HTERT RPE-1 (cell line): ENCODE results near the gene ZNF862.

Experiments
- in situ Hi-C: fragments of 300-500 bp; cut with MboI; formaldehyde crosslinking; loops from 4 replicates; pipeline ENCODE4 v1.14.3; 2020; ENCODE audit warnings: low sequenced_read_pairs

The ZNF862 gene

DNA sequence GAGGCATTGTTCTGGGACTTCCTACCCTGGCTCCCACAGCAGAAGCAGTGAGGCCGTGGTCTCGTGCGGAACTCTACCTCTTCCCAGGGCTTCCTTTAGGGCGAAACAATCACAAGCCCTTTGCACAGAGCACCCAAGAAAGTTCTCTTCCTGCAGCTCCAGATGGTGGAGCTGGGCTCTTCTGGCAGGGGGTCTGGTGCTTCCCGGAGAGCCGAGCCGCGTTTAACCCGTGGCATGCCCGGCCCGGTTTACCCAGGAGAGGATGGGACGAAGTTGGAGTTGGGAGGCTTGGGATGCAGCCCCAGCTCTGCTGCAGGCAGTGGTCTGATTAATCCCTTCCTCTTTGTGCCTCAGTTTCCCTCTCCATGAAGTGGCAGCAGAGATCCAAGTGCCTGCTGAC lies 26.6 kb downstream of the ZNF862 start:
- in situ Hi-C loops = no loop called here

DNA sequence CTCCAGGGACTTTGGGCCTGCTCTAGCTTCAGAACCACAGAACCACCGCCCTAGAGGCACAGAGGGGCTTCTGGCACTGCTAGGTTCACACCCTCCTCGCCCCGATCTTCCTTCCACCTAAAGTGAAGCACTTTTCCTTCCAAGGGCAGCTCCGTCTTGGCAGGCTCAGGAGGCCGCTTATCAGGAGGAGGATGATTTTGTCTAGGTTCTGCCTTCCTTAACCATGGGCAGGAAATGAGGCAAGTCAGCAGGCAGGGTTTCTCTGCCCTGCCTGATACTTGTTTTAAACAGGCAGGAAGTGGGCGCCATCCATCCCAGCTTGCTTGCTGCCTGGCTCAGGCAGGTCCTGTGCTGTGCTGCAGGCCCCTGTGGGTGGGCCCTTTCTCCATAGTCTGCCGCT lies 27.3 kb downstream of the ZNF862 start:
- in situ Hi-C loops = no loop called here

DNA sequence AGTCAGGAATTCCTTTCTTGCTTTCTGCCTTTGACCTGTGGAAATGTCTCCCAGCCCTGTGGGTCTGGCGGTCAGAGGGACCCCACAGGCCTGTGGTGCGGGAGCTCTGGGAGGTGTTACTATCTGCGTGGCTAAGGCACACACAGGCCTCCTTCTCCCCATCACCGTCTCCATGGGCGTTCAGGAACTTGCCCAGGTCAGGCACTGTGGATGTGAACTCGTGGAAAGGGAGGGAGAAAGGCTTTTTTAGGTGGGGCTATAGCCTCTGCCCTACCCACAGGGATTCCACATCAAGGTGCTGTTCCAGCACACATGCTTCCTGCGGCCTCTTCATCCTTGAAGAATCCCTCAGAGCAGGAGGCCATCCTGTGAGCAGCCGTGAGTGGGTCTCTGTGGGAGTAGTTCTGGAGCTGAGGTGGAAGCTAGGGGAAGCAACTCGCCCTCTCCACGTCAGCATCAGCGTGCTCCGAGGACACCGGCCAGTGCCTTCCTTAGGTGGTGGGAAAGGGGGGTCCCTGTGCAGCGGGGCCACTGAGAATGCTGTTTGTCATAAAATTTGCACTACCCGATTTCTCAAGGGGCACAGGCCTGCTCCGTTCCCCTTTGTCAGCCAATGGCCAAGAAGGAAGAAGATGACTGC lies 28.1 kb downstream of the ZNF862 start:
- in situ Hi-C loops = no loop called here

DNA sequence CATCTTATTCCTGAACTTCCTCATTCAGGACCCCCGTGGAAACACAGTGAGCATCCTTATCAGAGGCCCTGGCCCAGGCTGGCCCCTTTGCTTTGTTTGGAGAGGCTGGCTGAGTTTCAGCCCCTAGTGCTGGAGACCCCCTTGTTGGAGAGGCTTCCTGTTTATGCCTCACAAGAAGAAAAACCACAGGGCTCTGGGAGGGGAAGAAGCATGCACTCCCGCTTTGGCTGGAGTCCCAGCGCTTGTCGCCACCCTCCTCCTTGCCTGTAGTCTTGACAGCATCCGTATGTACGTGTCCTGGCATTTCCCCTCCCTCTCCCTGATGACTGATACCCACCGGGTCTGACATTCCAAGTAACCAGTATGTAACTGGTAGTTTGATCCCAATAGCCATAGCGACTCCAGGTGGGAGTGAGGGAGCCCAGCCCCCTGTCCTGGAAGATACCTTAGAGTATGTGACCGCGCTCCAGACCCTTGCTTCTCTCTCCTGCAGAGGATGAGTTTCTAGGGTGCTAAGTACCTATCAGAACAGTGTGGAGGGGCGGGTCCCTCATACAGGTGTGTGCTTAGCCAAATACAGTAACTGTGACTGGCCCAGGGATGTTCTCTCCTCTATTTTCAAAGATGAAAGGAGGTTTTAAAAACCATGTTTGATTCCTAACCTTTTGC lies 28.7 kb downstream of the ZNF862 start:
- in situ Hi-C loops = no loop called here

DNA sequence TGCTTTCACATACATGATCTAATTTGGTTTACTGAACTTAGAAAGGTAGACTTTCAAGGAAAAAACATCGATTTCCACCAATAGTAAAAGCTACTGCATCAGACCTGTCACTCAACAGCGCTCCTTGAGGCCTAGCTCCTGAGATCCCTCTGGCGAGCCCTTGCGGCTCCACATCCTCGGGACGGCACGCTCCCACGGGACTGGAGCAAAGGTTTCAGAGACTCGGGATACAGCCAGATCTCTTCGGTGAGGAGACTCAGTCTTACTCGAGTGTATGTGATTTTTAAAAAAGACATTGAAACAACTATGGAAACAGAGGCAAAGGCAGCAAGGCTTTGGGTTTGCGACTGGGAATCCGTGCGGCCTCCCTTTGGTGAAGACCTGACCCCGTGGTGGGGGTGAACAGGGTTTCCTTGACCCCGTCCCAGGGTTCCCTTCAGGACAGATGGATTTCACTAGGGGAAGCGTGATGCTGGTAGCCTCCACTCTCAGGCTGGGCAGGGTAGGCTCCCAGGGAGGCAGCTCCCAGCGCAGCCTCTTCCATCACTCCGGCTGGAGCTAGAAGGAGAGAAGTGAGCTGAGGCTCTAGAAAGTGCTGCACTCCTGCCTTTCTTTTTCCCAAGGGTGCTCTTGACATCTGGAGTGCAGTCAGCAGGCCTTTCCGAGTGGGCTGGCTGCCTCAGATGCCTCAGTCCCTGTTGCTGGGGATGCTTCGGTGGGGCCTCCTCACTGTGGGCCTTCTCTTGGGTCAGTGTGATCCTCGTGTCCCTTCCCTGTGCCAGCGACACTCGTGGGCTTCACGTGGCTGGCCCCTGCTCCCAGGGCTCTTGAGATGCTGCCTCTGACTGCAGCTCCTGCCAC lies 29.8 kb downstream of the ZNF862 start:
- in situ Hi-C loops = no loop called here

DNA sequence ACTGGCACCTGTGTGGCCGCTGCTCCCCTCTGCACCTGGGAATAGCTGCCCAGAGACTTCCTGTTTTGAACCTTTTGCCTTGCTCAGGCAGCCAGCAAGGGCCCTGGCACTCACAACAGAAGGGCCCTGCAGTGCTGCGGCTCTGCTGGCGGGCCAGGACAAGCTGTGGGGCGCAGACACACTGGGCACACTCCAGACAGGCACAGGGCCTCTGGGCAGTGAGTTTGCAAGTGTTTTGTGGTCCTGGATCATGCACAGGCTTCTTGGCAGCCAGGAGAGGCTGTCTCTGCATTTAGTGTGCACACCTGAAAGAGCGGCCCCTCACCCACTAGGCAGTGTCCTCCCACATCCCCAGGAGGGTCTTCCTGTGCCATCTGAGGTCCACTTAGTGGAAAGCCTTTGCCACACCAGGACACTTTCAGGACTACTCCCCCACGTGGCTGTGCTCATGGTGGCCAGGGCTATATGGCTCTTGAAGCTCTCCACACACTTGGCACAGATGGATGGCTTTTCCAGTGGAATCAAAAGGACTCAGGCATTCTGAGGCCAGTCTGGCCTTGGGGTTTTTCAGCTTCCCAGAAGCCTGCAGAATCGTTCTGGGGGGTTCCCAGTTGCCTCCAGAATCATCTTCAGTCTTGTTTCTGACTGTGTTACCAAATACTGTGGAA lies 30.6 kb downstream of the ZNF862 start:
- in situ Hi-C loops = no loop called here

DNA sequence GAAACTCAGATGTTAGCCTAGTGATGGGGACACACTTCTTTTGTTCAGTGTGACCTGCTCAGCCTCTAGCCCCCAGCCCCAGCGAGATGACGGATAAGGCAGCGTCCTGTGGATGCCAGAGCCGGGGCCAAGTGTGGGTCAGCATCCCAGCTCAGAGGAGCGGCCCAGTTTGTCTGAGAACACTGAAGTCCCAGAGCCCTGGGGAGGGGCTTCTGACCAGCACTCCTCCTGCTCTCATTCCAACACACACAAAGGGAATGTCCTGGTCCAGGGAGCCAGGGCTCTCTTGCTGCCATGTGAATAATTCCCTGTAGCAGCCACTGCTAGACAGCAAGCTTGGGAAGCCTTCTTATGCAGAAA lies 31.1 kb downstream of the ZNF862 start:
- in situ Hi-C loops = no loop called here

DNA sequence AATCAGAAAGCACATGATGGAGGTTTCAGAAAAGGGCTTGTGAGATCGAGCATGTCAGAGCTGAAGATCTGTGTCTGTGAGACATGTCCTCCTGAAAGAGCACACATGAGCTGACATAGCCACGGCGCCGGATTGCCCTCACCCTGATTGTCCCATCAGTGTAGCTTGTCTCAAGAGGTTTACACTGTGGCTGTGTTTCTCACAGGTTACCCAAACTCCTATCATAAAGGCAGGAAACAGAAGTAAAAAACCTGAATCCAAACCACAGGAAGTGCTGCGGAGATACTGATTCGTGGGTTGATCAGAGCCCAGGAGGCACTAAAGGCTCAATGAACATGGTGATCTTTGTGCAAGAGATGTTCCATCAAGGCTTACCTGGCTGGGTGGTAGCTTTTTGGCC lies 31.7 kb downstream of the ZNF862 start:
- in situ Hi-C loops = no loop called here

DNA sequence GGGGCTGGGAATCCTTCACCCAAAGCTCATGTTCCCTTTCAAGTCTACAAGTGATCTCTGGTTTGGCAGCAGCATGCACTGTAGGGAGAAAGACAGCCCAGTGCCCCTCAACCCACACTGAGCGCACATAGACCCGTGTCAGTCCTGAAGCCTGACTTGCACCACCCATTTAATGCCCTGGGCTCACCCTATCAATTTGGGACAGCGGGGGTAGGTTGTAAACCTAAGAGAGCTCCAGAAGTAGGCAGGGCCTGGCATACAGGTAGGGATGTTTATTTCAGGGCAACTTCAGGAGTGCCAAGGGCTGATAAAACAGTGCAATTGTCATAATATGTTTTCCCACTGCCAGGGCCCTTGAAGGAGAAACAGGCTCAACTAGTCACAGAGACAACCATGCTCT lies 32.1 kb downstream of the ZNF862 start:
- in situ Hi-C loops = no loop called here

DNA sequence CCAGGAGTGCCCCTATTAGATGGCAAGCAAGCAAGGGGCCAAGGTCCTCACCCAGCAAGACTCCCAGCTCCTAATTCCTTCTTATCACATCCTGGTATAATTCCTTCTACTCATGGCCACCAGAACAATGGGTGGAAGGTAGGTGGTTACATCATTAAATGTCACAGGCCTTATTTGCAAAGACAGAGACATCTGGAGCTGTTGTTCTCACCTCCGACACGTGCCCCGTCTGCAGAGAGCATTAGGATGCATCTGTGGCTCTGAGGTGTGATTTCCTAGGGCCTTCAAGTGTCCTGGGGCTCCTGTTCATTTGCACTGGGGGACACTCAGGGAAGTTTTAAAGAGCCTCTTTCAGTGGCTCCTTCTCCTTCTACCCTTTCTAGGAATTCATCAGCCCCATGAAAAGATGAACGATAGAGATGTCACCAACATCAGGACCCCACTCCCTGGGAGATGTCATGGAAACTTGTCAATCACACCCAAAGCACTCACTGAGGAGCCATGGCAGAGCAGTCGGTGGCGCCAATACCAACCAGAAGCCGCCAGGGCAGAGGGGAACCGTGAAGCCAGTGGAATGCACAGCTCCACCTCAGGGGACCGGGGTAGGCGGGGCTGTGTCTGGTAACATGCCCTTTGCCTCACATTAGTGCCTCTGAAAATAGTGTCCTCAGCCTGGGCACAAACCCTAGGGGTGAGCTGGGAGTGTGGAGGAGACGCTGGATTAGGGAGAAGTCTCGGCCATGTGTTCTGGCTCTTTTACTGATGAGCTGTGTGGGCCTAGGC lies 32.7 kb downstream of the ZNF862 start:
- in situ Hi-C loops = no loop called here

DNA sequence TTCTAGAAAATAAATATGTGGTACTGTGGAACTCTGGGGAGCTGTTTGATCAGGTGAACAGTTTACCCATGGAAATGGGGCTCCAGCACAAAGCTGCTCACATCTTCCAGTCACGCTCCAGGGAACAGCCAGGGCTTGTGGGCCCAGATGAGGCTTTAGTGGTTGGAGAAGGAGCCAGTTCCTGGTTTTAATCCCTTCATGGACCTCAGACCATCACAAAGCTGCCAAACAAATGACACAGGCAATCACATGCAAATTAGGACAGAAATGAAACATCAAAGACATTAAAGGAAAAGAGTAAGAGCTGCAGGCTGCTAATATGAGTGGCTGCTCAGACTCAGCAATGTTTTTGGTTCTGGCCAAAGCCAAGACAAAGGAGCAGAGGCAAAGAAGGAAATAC lies 33.4 kb downstream of the ZNF862 start:
- in situ Hi-C loops = no loop called here

DNA sequence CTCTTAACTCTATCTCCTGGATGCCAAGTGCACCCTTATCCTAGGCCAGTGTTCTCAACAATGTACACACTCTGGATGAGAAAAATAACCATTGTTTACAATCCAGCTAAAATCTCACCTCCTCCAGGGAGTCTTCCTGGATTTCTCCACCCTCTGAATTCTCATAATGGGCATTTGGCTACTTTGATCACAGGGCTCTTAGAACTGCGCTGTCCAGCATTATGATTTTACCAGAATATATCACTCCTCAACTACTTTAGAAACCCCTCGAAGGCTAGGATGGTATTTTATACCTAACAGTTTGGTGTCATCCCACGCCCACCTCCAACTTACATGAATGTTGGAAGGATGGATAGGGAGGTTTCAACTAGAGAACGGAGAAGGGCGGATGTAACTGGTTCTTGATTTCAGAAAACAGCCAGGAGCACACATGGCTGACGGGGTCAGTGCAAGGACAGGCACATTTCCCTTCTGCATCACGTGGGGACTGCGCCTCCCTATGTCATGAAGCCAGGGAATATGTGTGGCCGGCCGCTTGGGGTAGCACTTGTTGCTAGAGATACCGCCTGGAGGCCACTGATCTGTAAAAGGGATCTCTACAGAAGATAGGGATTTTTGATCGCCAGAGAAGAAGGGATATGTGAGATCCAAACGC lies 34.4 kb downstream of the ZNF862 start:
- in situ Hi-C loops = no loop called here

DNA sequence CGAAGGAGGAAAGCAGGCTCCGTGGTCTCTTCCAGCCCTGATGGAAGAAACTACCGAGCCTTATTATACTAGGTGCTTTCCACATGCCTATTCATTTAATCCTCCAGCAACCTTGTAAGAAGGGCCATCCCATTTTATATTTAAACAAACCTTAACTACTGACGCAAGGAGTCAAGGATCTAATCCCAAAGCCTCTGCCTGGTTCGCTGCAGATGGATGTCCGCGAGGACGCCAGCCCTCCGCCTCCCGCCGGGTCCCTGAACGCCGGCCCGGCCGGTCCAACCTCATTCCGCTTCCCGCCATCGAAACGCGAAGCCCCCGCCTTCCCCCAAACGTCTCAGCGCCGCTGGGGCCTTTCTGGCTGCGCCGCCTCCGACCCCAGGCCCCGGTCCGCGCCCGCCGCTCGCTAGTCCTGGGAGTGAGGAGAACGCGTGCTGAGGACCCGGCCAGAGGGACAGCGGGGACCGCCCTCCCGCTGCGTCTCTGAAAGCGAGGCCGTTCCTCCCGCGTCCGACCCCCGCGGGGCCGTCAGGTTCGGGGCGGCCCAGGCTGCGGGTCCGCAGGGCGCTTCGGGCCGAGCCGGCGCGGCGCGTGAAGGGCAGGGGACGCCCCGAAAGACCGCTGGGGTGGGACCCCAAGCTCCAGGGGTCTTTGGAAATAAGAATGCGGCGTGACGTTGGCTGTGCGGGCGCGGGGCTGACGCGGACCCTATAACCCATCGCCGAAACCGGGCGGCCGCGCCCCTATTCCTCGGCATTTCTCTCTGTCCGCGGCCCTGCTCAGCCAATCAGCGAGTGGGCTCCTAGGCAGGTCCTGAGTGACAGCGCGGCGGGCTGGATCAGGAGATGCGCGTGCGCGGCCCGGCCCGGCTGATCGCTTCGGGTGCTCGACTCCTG lies 35.1 kb downstream of the ZNF862 start, which contains the start of gene ATP6V0E2:
Gene ATP6V0E2 (plus strand): TSS at position 896 of the 896 bp plus-strand sequence. CDS start 97 bp downstream, outside the sequence.
- in situ Hi-C loops = no loop called here

DNA sequence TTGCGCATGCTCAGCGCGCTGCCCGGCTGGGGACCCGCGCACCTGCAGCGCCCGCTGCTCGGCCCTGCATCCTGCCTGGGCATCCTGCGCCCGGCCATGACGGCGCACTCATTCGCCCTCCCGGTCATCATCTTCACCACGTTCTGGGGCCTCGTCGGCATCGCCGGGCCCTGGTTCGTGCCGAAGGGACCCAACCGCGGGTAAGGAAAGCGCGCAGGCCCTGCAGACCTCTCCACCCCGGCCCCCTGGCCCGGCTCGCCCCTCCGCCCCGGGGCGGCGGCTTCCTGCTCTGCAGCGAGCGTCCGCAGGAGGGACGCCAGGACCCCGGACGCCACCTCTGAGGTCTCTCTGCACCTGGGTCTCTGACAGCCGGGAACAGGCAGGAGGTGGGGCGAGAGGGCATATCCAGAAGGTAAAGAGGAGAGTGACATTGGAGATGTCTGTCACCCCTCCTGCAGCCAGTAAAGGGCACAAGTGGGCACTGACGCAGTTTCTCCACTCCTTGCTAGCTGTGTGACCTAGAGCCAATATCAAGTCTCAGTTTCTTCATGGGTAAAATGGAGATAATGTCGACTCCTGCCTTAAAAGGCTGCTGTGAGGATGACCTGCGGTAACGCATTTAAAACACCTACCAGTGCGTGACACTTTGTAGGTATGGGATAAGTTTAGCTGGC lies 35.9 kb downstream of the ZNF862 start:
- in situ Hi-C loops = no loop called here

DNA sequence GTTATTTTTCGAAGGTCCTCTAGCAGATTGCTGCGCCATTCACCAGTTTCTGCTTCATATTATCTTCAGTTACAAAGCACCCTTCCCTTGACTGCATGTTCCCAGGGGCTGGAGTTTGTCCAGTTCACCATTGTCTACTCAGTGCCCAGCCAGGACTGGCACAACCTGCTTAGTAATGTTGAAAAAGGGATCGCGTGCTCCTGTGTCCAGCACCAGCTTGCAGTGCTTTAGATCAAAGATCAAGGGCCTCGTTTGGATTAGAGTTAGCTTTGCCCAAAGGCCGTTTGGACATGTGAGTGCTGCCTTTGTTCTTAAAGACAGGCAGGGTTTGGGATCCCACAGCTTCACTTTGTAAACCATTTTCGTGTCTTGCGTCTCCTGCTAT lies 36.5 kb downstream of the ZNF862 start:
- in situ Hi-C loops = no loop called here

DNA sequence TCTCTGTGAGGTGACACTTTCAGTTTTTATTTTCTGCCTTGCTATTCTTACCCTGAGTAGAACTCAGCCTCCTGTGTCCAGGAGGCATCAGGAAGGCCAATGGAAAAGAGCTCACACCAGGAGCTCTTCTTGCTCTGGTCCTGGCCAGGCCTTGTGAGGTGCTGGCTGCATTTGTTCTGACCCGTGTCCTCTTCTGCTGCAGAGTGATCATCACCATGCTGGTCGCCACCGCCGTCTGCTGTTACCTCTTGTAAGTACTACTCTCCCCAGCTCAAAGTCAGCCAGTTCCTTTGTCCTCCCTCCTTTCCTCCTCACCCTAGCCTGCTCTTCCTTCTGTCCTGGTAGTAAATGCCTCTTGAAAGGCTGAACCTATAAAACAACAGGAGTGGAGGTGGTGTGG lies 37.2 kb downstream of the ZNF862 start:
- in situ Hi-C loops = no loop called here

DNA sequence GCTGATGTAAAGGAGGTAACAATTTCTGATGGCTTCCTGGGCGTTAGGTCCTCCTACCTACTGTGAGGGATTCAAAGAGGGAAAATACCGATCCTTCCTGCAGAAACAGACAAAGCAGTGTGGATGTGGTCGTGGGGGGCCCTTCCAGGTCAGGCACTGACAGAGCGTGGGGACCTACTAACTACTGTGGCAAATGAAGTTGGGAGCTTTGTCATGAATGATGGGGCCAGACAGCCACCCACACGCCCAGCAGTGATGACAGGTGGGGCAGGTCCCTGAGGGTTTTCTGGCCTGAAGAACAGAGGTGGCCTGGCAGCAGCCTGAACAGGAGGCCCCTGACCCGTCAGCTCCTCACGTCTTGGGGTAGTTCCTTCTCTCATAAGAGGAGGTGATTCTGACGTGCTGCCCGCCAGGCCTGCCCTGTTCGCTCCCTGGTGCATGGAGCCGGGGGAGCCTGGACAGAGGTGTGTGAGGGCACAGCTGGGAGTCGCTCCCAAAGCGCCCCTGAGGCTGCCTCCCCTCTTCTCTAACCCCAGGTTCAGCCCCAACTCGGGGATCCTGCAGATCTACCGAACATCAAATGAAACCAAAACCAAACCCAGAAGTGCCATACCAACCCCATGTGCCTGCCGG lies 39.8 kb downstream of the ZNF862 start:
- in situ Hi-C loops = no loop called here

DNA sequence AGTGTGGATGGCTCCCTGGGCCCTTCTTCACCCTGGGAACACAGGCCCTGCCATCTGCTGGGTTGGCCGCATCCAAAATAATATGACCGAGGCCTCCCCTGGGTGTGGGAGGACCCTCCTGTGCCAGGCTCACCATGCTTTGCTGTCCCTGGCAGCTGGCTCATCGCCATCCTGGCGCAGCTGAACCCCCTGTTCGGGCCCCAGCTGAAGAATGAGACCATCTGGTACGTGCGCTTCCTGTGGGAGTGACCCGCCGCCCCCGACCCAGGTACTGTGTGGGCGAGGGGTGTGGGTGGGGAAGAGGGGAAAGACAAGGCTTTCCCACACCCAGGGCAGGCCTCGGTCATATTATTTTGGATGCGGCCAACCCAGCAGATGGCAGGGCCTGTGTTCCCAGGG lies 40.3 kb downstream of the ZNF862 start:
- in situ Hi-C loops = no loop called here
